HepG2 (cell line): ENCODE results near the gene P2RX3. TPM values are rescaled to one million over a fixed set of nuclear protein-coding genes. Genes with fewer than 3 reads are reported as not detected.

Experiments
- ATAC-seq: fragments of 200-7000 bp; cut with Tn5 transposase; 3 replicates; pipeline ENCODE4 v1.9.1; 2020; ENCODE audit warnings: mild to moderate bottlenecking, moderate library complexity
- BruUV-seq: library from RNA; stranded (reverse); fragments of 400-500 nt; replicated peaks from 2 replicates; lab custom pipeline; 2021; lab: Mats Ljungman, UMichigan
- CTCF ChIA-PET: fragments of 300-600 bp; formaldehyde crosslinking; extraction: SDS; loops from one replicate; lab custom pipeline; 2021; ENCODE audit warnings: low total read pairs, inconsistent platforms, low intra/inter-chr PET ratio; lab: Yijun Ruan, JAX
- POLR2A ChIA-PET: fragments of 350-600 bp; sonication (Branson Sonifier 250); formaldehyde crosslinking; loops from one replicate; lab custom pipeline; 2020; ENCODE audit warnings: antibody characterized with exemption, inconsistent platforms; lab: Yijun Ruan, JAX
- DNase-seq: peaks from one replicate; pipeline ENCODE4 v3.0.0-alpha.2; 2015; ENCODE audit warnings: low spot score
- FAIRE-seq: peaks from 3 replicates; lab custom pipeline; 2011; peaks lifted over from hg19 to GRCh38; lab: Jason Lieb, UNC
- H2AFZ ChIP-seq: one replicate; pipeline ENCODE4 v1.6.1; 2011; ENCODE audit warnings: low read length, inconsistent platforms
- H3K27ac ChIP-seq: fragments of 300-600 bp; 3 replicates; pipeline ENCODE4 v1.8.0; 2011; ENCODE audit warnings: mixed run types, mild to moderate bottlenecking, mixed read lengths, low read length, inconsistent platforms; ENCODE audit not compliant: insufficient read depth; ENCODE audit errors: extremely low read length
- H3K27me3 ChIP-seq, 2 experiments: fragments of 200-600 bp in 1 of 2; 2 replicates in 1 of 2; 3 replicates in 1 of 2; pipeline versions ENCODE4 v1.6.0 to v1.8.0; 2011; ENCODE audit warnings: low read length in 2 of 2, mild to moderate bottlenecking in 2 of 2, moderate library complexity in 2 of 2, inconsistent platforms in 1 of 2; ENCODE audit not compliant: insufficient read depth in 2 of 2, control insufficient read depth in 1 of 2
- H3K36me3 ChIP-seq, 2 experiments: fragments of 200-600 bp in 1 of 2; replicated peaks in 1 of 2; 2 replicates in 1 of 2; 3 replicates in 1 of 2; pipeline versions ENCODE4 v1.5.1 to v1.8.0; 2011; ENCODE audit warnings: low read length in 2 of 2, inconsistent platforms in 1 of 2; ENCODE audit not compliant: insufficient read depth in 2 of 2, control insufficient read depth in 1 of 2
- H3K4me1 ChIP-seq: 2 replicates; pipeline ENCODE4 v1.5.1; 2012; ENCODE audit warnings: low read length, inconsistent platforms; ENCODE audit not compliant: insufficient read depth
- H3K4me2 ChIP-seq: 2 replicates; pipeline ENCODE4 v1.6.0; 2011; ENCODE audit warnings: low read depth, low read length, inconsistent platforms
- H3K4me3 ChIP-seq, 3 experiments: fragments of 200-600 bp in 1 of 3; sonication (generic), shearing (Covaris generic) in 1 of 3; replicated peaks in 1 of 3; 2 replicates each; pipeline ENCODE4 v1.5.1; 2011 to 2016; ENCODE audit warnings: low read length in 3 of 3, inconsistent platforms in 2 of 3, low read depth in 2 of 3, mild to moderate bottlenecking in 2 of 3, control low read depth in 1 of 3, mixed read lengths in 1 of 3; ENCODE audit not compliant: insufficient read depth in 1 of 3
- H3K79me2 ChIP-seq: one replicate; pipeline ENCODE4 v1.6.1; 2011; ENCODE audit warnings: low read length, inconsistent platforms; ENCODE audit not compliant: insufficient read depth
- H3K9ac ChIP-seq: 2 replicates; pipeline ENCODE4 v1.6.0; 2011; ENCODE audit warnings: mild to moderate bottlenecking, low read depth, low read length, inconsistent platforms; ENCODE audit not compliant: insufficient read depth
- H3K9me3 ChIP-seq: 2 replicates; pipeline ENCODE4 v1.5.1; 2012; ENCODE audit warnings: mild to moderate bottlenecking, low read length
- H4K20me1 ChIP-seq: 2 replicates; pipeline ENCODE4 v1.6.0; 2011; ENCODE audit warnings: inconsistent platforms, mild to moderate bottlenecking, low read length, moderate library complexity; ENCODE audit not compliant: insufficient read depth
- BHLHE40 ChIP-seq: IDR thresholded peaks from 2 replicates; pipeline ENCODE4 v1.6.1; 2011; ENCODE audit warnings: low read length, improper control_type of control experiment
- HOXA3 ChIP-seq: sonication (generic); formaldehyde crosslinking; IDR thresholded peaks from 2 replicates; pipeline ENCODE4 v1.5.0; 2020; ENCODE audit warnings: missing genetic modification reagents
- SOX13 ChIP-seq, 3 experiments: fragments of 450-650 bp in 1 of 3; sonication (generic) in 1 of 3; formaldehyde crosslinking in 1 of 3; IDR thresholded peaks in 2 of 3; conservative IDR thresholded peaks in 1 of 3; 2 replicates each; pipeline versions ENCODE4 v1.5.0 to v1.6.1; 2016 to 2020; ENCODE audit warnings: antibody characterized with exemption in 1 of 3, mild to moderate bottlenecking in 1 of 3, missing compliant biosample characterization in 1 of 3, missing genetic modification reagents in 1 of 3, moderate library complexity in 1 of 3
- TSC22D2 ChIP-seq: sonication (generic); formaldehyde crosslinking; IDR thresholded peaks from 2 replicates; pipeline ENCODE4 v1.5.1; 2020; ENCODE audit warnings: missing genetic modification reagents, mild to moderate bottlenecking, borderline replicate concordance
- ZNF121 ChIP-seq: sonication (generic); formaldehyde crosslinking; IDR thresholded peaks from 2 replicates; pipeline ENCODE4 v1.5.0; 2020; ENCODE audit warnings: mild to moderate bottlenecking, missing genetic modification reagents
- ZNF24 ChIP-seq: fragments of 450-650 bp; IDR thresholded peaks from 2 replicates; pipeline ENCODE4 v1.6.1; 2017; ENCODE audit warnings: antibody characterized with exemption, mild to moderate bottlenecking
- ZNF558 ChIP-seq: sonication (generic); formaldehyde crosslinking; IDR thresholded peaks from 2 replicates; pipeline ENCODE4 v1.9.0; 2022; ENCODE audit warnings: mild to moderate bottlenecking, missing genetic modification reagents, borderline replicate concordance
- WGBS: methylation state at CpG from one replicate; pipeline ENCODE4 v1.1.6; 2017; ENCODE audit warnings: low lambda C conversion rate; 5-methylcytosine and 5-hydroxymethylcytosine counted together
- in situ Hi-C: cut with HindIII; loops from 2 replicates; pipeline ENCODE4 v1.10.0; 2017; ENCODE audit warnings: low pct_unique_long_range_greater_than_20kb; ENCODE audit not compliant: extremely low pct_ligation_motif_present
- intact Hi-C: fragments of 100-400 bp; cut with micrococcal nuclease; formaldehyde crosslinking; loops from one replicate; pipeline ENCODE4 v1.10.0; 2022; ENCODE audit not compliant: unreplicated experiment
- polyA plus RNA-seq, 8 experiments: library from polyadenylated mRNA; depleted of rRNA in 3 of 8; stranded (reverse) in 7 of 8; unstranded in 1 of 8; fragments of >200 nt; fragmentation: Illumina TruSeq in 4 of 8; extraction: Trizol in 4 of 8; gene quantifications; 2 replicates each; pipeline versions ENCODE4 v1.2.1 to v1.2.3, GENCODE V29; 2011 to 2016; ENCODE audit warnings: low read depth in 4 of 8, missing spikeins in 1 of 8, mixed read lengths in 1 of 8; ENCODE audit not compliant: insufficient read depth in 1 of 8
- total RNA-seq, 5 experiments: library from RNA; depleted of rRNA; stranded (reverse); fragments of >200 nt; fragmentation: Illumina TruSeq; extraction: Trizol; gene quantifications; 2 replicates each; pipeline ENCODE4 v1.2.3, GENCODE V29; 2016; ENCODE audit warnings: low read depth in 1 of 5
- TF ChIP-seq, protein P1 (sequence below): sonication (generic); formaldehyde crosslinking; IDR thresholded peaks from 2 replicates; pipeline ENCODE4 v1.5.0; 2020; ENCODE audit warnings: missing genetic modification reagents
- TF ChIP-seq, protein P2 (sequence below): sonication (generic); formaldehyde crosslinking; IDR thresholded peaks from 2 replicates; pipeline ENCODE4 v1.5.1; 2020; ENCODE audit warnings: mild to moderate bottlenecking, missing genetic modification reagents, moderate library complexity

P2RX3 gene
- total and polyA plus RNA-seq, 2 of the 13 experiments (the other 11 are each of a cell fraction or from before 2014, with no cell fraction given) = 0.08 TPM; not detected in 1

DNA sequence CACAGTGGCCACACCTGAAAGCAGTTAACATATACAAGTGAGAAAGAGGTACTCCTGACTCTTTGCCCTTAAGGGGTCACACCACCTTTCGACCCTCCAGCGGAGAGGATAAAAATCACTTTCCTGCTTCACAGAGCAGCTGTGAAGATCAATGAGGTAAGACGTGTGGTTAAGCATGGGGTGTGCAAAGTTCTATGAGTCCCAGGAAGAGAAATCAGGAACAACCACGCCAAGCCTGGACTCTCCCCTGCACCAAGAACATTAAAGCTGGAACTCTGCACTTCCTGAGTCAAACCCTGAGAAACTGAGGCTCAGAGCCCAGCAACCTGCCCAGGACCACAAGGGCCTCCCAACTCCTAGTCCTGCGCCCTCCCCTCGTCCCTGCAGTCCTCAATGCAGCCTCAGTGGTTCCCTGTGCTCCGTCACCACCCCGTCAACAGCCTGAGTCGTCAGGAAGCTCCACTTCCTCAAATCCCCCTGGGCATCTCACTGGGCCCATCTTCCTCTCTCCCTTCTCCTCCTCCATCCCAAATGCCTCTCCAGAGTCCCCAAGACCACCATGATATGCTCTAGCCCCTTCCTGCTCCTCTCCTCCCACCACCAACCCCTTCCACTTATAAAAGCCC lies 31.1 kb upstream of the P2RX3 start:
- H2AFZ ChIP-seq = no peak overlapping the region
- no peak for FAIRE-seq
- no TSS peak for BruUV-seq
- H3K9ac ChIP-seq = no peak overlapping the region
- DNase-seq = no peak
- H4K20me1 ChIP-seq = no peaks in the 10 kb centered on the region
- no peak overlapping the region for H3K27ac ChIP-seq
- peak overlapping the region; percentile 59 for H3K4me2 ChIP-seq
- no peak for ATAC-seq
- H3K9me3 ChIP-seq = no peaks in the 10 kb centered on the region
- peaks cover 6% of the 10 kb centered on the region for H3K79me2 ChIP-seq
- POLR2A ChIA-PET = interaction anchor here (2.8 kb wide), 1 partner anchor 15 kb away, joined by 11 read pairs; no protein-coding TSS in a partner anchor
- peaks cover 7 to 18% of the 10 kb centered on the region in 2 experiments; a peak in 4 of 5 replicates for H3K36me3 ChIP-seq
- TF ChIP-seq ZNF24 = no peak
- TF ChIP-seq, protein P1, sequence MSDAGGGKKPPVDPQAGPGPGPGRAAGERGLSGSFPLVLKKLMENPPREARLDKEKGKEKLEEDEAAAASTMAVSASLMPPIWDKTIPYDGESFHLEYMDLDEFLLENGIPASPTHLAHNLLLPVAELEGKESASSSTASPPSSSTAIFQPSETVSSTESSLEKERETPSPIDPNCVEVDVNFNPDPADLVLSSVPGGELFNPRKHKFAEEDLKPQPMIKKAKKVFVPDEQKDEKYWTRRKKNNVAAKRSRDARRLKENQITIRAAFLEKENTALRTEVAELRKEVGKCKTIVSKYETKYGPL (CRISPR knock-in tag) = no peak
- no peak for TF ChIP-seq ZNF121 (CRISPR knock-in tag)
- TF ChIP-seq BHLHE40 = no peak
- TF ChIP-seq, protein P2, sequence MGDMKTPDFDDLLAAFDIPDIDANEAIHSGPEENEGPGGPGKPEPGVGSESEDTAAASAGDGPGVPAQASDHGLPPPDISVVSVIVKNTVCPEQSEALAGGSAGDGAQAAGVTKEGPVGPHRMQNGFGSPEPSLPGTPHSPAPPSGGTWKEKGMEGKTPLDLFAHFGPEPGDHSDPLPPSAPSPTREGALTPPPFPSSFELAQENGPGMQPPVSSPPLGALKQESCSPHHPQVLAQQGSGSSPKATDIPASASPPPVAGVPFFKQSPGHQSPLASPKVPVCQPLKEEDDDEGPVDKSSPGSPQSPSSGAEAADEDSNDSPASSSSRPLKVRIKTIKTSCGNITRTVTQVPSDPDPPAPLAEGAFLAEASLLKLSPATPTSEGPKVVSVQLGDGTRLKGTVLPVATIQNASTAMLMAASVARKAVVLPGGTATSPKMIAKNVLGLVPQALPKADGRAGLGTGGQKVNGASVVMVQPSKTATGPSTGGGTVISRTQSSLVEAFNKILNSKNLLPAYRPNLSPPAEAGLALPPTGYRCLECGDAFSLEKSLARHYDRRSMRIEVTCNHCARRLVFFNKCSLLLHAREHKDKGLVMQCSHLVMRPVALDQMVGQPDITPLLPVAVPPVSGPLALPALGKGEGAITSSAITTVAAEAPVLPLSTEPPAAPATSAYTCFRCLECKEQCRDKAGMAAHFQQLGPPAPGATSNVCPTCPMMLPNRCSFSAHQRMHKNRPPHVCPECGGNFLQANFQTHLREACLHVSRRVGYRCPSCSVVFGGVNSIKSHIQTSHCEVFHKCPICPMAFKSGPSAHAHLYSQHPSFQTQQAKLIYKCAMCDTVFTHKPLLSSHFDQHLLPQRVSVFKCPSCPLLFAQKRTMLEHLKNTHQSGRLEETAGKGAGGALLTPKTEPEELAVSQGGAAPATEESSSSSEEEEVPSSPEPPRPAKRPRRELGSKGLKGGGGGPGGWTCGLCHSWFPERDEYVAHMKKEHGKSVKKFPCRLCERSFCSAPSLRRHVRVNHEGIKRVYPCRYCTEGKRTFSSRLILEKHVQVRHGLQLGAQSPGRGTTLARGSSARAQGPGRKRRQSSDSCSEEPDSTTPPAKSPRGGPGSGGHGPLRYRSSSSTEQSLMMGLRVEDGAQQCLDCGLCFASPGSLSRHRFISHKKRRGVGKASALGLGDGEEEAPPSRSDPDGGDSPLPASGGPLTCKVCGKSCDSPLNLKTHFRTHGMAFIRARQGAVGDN (CRISPR knock-in tag) = 0 out of 2 replicates have a peak, but pooled peaks have one; percentile 15
- TF ChIP-seq HOXA3 (CRISPR knock-in tag) = 0 out of 2 replicates have a peak, but pooled peaks have one; percentile 7
- TF ChIP-seq TSC22D2 (CRISPR knock-in tag) = no peak
- TF ChIP-seq ZNF558 = no peak
- no peak for TF ChIP-seq SOX13 (IDR thresholded peaks at IDR 0.05)
- no peak for TF ChIP-seq SOX13 (CRISPR knock-in tag; conservative IDR thresholded peaks at IDR 0.05 in 1 of 2, IDR thresholded peaks at IDR 0.05 in 1 of 2)
- TF ChIP-seq, all 625 proteins: peak for 2
- H3K27me3 ChIP-seq = no peaks in the 10 kb centered on the region
- 62% methylated on average over 9 of the region's 9 CpGs for WGBS
- intact Hi-C loops (no loop called here), in situ Hi-C loops (no loop called here)
- peak overlapping the region in 1 of 3 experiments; percentile 26; a peak in 1 of 6 replicates for H3K4me3 ChIP-seq
- H3K4me1 ChIP-seq = peaks cover 80% of the 10 kb centered on the region
- CTCF ChIA-PET = no interaction called here
